Right cardiac atrium (tissue), 5 donors: Measurements from ENCODE around the gene HELQ. TPM values are rescaled to one million over a fixed set of nuclear protein-coding genes. Genes with fewer than 3 reads are reported as not detected.

Experiments
- ATAC-seq, 2 donors: fragments of 200-7000 bp; cut with Tn5 transposase; one replicate each; pipeline versions ENCODE4 v1.8.0 to v1.9.1; 2020; ENCODE audit warnings: moderate library complexity in 2 of 2, mild to moderate bottlenecking in 1 of 2
- DNase-seq, 3 donors: peaks; one replicate each; pipeline ENCODE4 v3.0.0-alpha.2; 2020
- H3K27ac ChIP-seq: one replicate; pipeline ENCODE4 v1.5.1; 2013; ENCODE audit warnings: mild to moderate bottlenecking, low read length, control low read depth, moderate library complexity
- H3K27me3 ChIP-seq: one replicate; pipeline ENCODE4 v1.6.1; 2013; ENCODE audit not compliant: control insufficient read depth, insufficient read depth
- H3K4me1 ChIP-seq: one replicate; pipeline ENCODE4 v1.6.1; 2013; ENCODE audit warnings: low read length; ENCODE audit not compliant: control insufficient read depth, insufficient read depth
- H3K4me3 ChIP-seq: one replicate; pipeline ENCODE4 v1.5.1; 2013; ENCODE audit warnings: low read length, control low read depth
- H3K9me3 ChIP-seq: one replicate; pipeline ENCODE4 v1.6.1; 2013; ENCODE audit warnings: low read length; ENCODE audit not compliant: control insufficient read depth
- WGBS: extraction: QIAGEN DNeasy Blood & Tissue Kit; methylation state at CpG from one replicate; pipeline ENCODE4 v1.1.7; 2013; 5-methylcytosine and 5-hydroxymethylcytosine counted together
- intact Hi-C, 4 donors: fragments of 100-400 bp; cut with DNase I; formaldehyde crosslinking; loops; one replicate each; pipeline versions ENCODE4 v1.11.0 to v1.14.0; 2022 to 2023
- polyA plus RNA-seq: library from polyadenylated mRNA; stranded (reverse); fragments of 200-250 nt; gene quantifications from one replicate; pipeline ENCODE4 v1.2.3, GENCODE V29; 2013
- total RNA-seq, 4 donors: library from RNA; stranded (reverse); fragmentation: NEBNext Ultra II Directional; extraction: Animal tissue kit (Norgen Biotek cat#: 25700); gene quantifications; one replicate each; pipeline ENCODE4 v1.2.1, GENCODE V29; 2021
- donor health status: healthy with polysubstance abuse.
- donor health status: DM: no; HTN: yes; CAD: no.
- donor health status: DM: no; HTN: no; CAD: no.
- donor health status: DM: no; HTN: yes; CAD: no; lungs with severe emphysema.
- donor health status: DM: yes; HTN: yes; CAD: no.

The HELQ gene
- total and polyA plus RNA-seq, 5 donors = 7.9 to 15.7 (median 14.5) TPM

GRCh38 chr4:83489711-83490326, 34.2 kb upstream of the HELQ start:
- 28% methylated on average over 1 of the region's 1 CpG for WGBS
- no peaks in the 10 kb centered on the region for H3K9me3 ChIP-seq
- ATAC-seq = no peak
- DNase-seq = no peak
- no peak overlapping the region for H3K4me3 ChIP-seq
- H3K27me3 ChIP-seq = no peaks in the 10 kb centered on the region
- H3K4me1 ChIP-seq = no peaks in the 10 kb centered on the region
- H3K27ac ChIP-seq = no peak overlapping the region
- intact Hi-C loops = no loop called here

GRCh38 chr4:83486457-83487129, 31.0 kb upstream of the HELQ start:
- Histone ChIP-seq H3K27ac (no peak overlapping the region), H3K4me1 (no peaks in the 10 kb centered on the region), H3K9me3 (no peaks in the 10 kb centered on the region), H3K27me3 (no peaks in the 10 kb centered on the region), H3K4me3 (no peak overlapping the region)
- WGBS = 80% methylated on average over 3 of the region's 3 CpGs
- ATAC-seq (no peak), DNase-seq (no peak)
- intact Hi-C loops = no loop called here

GRCh38 chr4:83484500-83485461, 29.2 kb upstream of the HELQ start, which contains the start of gene ABRAXAS1:
Gene ABRAXAS1 (minus strand): TSS chr4:83485100. CDS start chr4:83485072, 28 bp downstream.
- WGBS = under 1% methylated on average over 93 of the region's 93 CpGs
- peak within 1 kb of the TSS; percentile 74 for H3K27ac ChIP-seq
- no peaks in the 10 kb centered on the region for H3K4me1 ChIP-seq
- DNase-seq (peak; percentile 94 to 99 (median 98)), ATAC-seq (peak; percentile 100)
- no peaks in the 10 kb centered on the region for H3K27me3 ChIP-seq
- no peaks in the 10 kb centered on the region for H3K9me3 ChIP-seq
- H3K4me3 ChIP-seq = peak within 1 kb of the TSS; percentile 72
- intact Hi-C loops = loop anchor here in 1 of 4 donors (2.0 kb wide), 1 partner anchor 26 kb away; no protein-coding TSS in a partner anchor

GRCh38 chr4:83473966-83474365, 18.3 kb upstream of the HELQ start:
- Histone ChIP-seq H3K4me1 (no peaks in the 10 kb centered on the region), H3K4me3 (no peak overlapping the region), H3K27ac (no peak overlapping the region), H3K9me3 (no peaks in the 10 kb centered on the region), H3K27me3 (no peaks in the 10 kb centered on the region)
- 97% methylated on average over 2 of the region's 2 CpGs for WGBS
- intact Hi-C loops = no loop called here
- ATAC-seq (no peak), DNase-seq (no peak)

- no peak for DNase-seq
- Histone ChIP-seq H3K4me3 (no peak overlapping the region), H3K9me3 (no peaks in the 10 kb centered on the region), H3K4me1 (no peaks in the 10 kb centered on the region), H3K27me3 (no peaks in the 10 kb centered on the region), H3K27ac (no peak overlapping the region)
- 81% methylated on average over 4 of the region's 4 CpGs for WGBS
- intact Hi-C loops = no loop called here
- ATAC-seq = no peak
Measured at GRCh38 chr4:83473423-83473822, 17.8 kb upstream of the HELQ start.

- WGBS = under 1% methylated on average over 7 of the region's 7 CpGs
- Histone ChIP-seq H3K9me3 (no peaks in the 10 kb centered on the region), H3K27me3 (no peaks in the 10 kb centered on the region), H3K27ac (peak overlapping the region; percentile 97), H3K4me1 (peaks cover 4% of the 10 kb centered on the region), H3K4me3 (peak overlapping the region; percentile 84)
- DNase-seq = no peak
- intact Hi-C loops = loop anchor here in 1 of 4 donors (10.0 kb wide), 1 partner anchor 171 kb away; the partner anchor contains the start of gene COQ2
- no peak for ATAC-seq
Measured at GRCh38 chr4:83456184-83456501, 520 bp upstream of the HELQ start.

- Histone ChIP-seq H3K9me3 (no peaks in the 10 kb centered on the region), H3K4me1 (peaks cover 4% of the 10 kb centered on the region), H3K4me3 (peak overlapping the region; percentile 84), H3K27me3 (no peaks in the 10 kb centered on the region), H3K27ac (no peak overlapping the region)
- 4% methylated on average over 6 of the region's 6 CpGs for WGBS
- ATAC-seq = no peak
- intact Hi-C loops = loop anchor here in 1 of 4 donors (10.0 kb wide), 1 partner anchor 170 kb away; the partner anchor contains the start of gene COQ2
- no peak for DNase-seq
Measured at GRCh38 chr4:83454686-83455085, 937 bp downstream of the HELQ start.

- intact Hi-C loops = no loop called here
- H3K4me1 ChIP-seq = no peaks in the 10 kb centered on the region
- H3K9me3 ChIP-seq = no peaks in the 10 kb centered on the region
- H3K27ac ChIP-seq = no peak overlapping the region
- ATAC-seq = no peak
- DNase-seq = no peak
- no peak overlapping the region for H3K4me3 ChIP-seq
- WGBS = 63% methylated on average over 2 of the region's 2 CpGs
- no peaks in the 10 kb centered on the region for H3K27me3 ChIP-seq
Measured at GRCh38 chr4:83449009-83449408, 6.6 kb downstream of the HELQ start.

- no peak for DNase-seq
- Histone ChIP-seq H3K4me3 (no peak overlapping the region), H3K9me3 (no peaks in the 10 kb centered on the region), H3K27me3 (no peaks in the 10 kb centered on the region), H3K27ac (no peak overlapping the region), H3K4me1 (no peaks in the 10 kb centered on the region)
- ATAC-seq = no peak
- intact Hi-C loops = no loop called here
- WGBS = 75% methylated on average over 3 of the region's 3 CpGs
Measured at GRCh38 chr4:83440899-83441298, 14.7 kb downstream of the HELQ start.

- ATAC-seq (no peak), DNase-seq (no peak)
- H3K27me3 ChIP-seq = no peaks in the 10 kb centered on the region
- H3K4me1 ChIP-seq = no peaks in the 10 kb centered on the region
- H3K9me3 ChIP-seq = no peaks in the 10 kb centered on the region
- intact Hi-C loops = no loop called here
- H3K4me3 ChIP-seq = no peak overlapping the region
- H3K27ac ChIP-seq = no peak overlapping the region
- WGBS = 89% methylated on average over 1 of the region's 1 CpG
Measured at GRCh38 chr4:83440148-83440814, 15.3 kb downstream of the HELQ start.
